ENCODE data around the gene KIT. TPM values are rescaled to one million over a fixed set of nuclear protein-coding genes. Genes with fewer than 3 reads are reported as not detected.

The KIT gene
- total and polyA plus RNA-seq, 10 of the 15 experiments (the other 5 are each of a cell fraction or from before 2014, with no cell fraction given), result 0.01 to 0.03 TPM; not detected in 8

GRCh38 chr4:54645830-54646229 is 11.9 kb upstream of the KIT start:
- H3K4me1 ChIP-seq (ENCODE audit: control insufficient read depth, insufficient read depth, low read length), result no peaks in the 10 kb centered on the region
- H4K20me1 ChIP-seq (ENCODE audit: control insufficient read depth, insufficient read depth), result no peaks in the 10 kb centered on the region
- FAIRE-seq, result no peak
- no peak for ATAC-seq
- no peaks in the 10 kb centered on the region for H3K36me3 ChIP-seq (ENCODE audit: control insufficient read depth in 2 of 2, insufficient read depth in 2 of 2, low read length in 1 of 2)
- 0% methylated on average over 1 of the region's 1 CpG for WGBS (ENCODE audit: insufficient coverage, insufficient replicate concordance, low lambda C conversion rate, missing lambda C conversion rate)
- intact Hi-C loops (cut with micrococcal nuclease; ENCODE audit: unreplicated experiment) (no loop called here), in situ Hi-C loops (cut with MboI) (loop anchor here (10.0 kb wide), 1 partner anchor 61 kb away; no protein-coding TSS in a partner anchor)
- DNase-seq (ENCODE audit: low read depth, low spot score), result no peak
- no peak overlapping the region for H3K9ac ChIP-seq (ENCODE audit: control insufficient read depth, insufficient read depth, low read length)
- ChIA-PET RAD21 (ENCODE audit: unreplicated experiment) (no interaction called here), CTCF (no interaction called here), SMC1A (ENCODE audit: uncharacterized antibody, unreplicated experiment) (no interaction called here), POLR2A (no interaction called here)
- H3K27ac ChIP-seq (ENCODE audit: control insufficient read depth, insufficient read depth), result no peak overlapping the region
- no peaks in the 10 kb centered on the region for H3K79me2 ChIP-seq (ENCODE audit: control insufficient read depth, insufficient read depth, low read length)
- no TSS peak for BruUV-seq (replicated peaks)
- no peak overlapping the region for H2AFZ ChIP-seq (ENCODE audit: control insufficient read depth, low read depth, low read length)
- H3K4me3 ChIP-seq, result no peak overlapping the region
- H3K4me2 ChIP-seq (ENCODE audit: control insufficient read depth, insufficient read depth), result no peak overlapping the region
- H3K9me3 ChIP-seq (replicated peaks; ENCODE audit: control insufficient read depth, insufficient read depth, low read length), result no peaks in the 10 kb centered on the region
- H3K27me3 ChIP-seq (replicated peaks in 1 of 2; ENCODE audit: control insufficient read depth in 2 of 2, insufficient read depth in 2 of 2, low read length in 1 of 2), result no peaks in the 10 kb centered on the region
- no peak for TF ChIP-seq SIN3A (IDR thresholded peaks at IDR 0.05; ENCODE audit: low read depth, low read length)
- TF ChIP-seq EED (IDR thresholded peaks at IDR 0.05; ENCODE audit: low read depth), result no peak
- TF ChIP-seq, protein P1, sequence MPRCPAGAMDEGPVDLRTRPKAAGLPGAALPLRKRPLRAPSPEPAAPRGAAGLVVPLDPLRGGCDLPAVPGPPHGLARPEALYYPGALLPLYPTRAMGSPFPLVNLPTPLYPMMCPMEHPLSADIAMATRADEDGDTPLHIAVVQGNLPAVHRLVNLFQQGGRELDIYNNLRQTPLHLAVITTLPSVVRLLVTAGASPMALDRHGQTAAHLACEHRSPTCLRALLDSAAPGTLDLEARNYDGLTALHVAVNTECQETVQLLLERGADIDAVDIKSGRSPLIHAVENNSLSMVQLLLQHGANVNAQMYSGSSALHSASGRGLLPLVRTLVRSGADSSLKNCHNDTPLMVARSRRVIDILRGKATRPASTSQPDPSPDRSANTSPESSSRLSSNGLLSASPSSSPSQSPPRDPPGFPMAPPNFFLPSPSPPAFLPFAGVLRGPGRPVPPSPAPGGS (IDR thresholded peaks at IDR 0.05; ENCODE audit: borderline replicate concordance, insufficient read depth, low read depth, low read length, poor library complexity, severe bottlenecking), result no peak
- TF ChIP-seq JUNB (IDR thresholded peaks at IDR 0.05), result no peak
- no peak for TF ChIP-seq PAX5 (IDR thresholded peaks at IDR 0.05; ENCODE audit: borderline replicate concordance, low read depth, low read length)
- TF ChIP-seq BACH1 (IDR thresholded peaks at IDR 0.05; ENCODE audit: borderline replicate concordance), result no peak
- no peak for TF ChIP-seq HDAC6 (IDR thresholded peaks at IDR 0.05; ENCODE audit: unreplicated experiment)
- no peak for TF ChIP-seq TARDBP (IDR thresholded peaks at IDR 0.05; ENCODE audit: borderline replicate concordance)
- TF ChIP-seq MEF2A (IDR thresholded peaks at IDR 0.05; ENCODE audit: insufficient read depth, low read depth, low read length), result no peak
- no peak for TF ChIP-seq USF1 (IDR thresholded peaks at IDR 0.05; ENCODE audit: borderline replicate concordance, extremely low read length, insufficient read depth, low read depth, low read length)

Measured in GM12878 (cell line).